HG03439 (cell line): Measurements from ENCODE around the gene CENPK.
"Not testable (repeated sequence)": the region's sequence is repeated elsewhere in the genome, so short reads cannot be mapped to it uniquely, and the experiment has no call there.

Experiments
- ATAC-seq: cut with Tn5 transposase; IDR thresholded peaks from one replicate; pipeline ENCODE4 v1.9.1; 2021; ENCODE audit warnings: mild to moderate bottlenecking, moderate library complexity; ENCODE audit not compliant: unreplicated experiment

The CENPK gene

GRCh38 chr5:65562731-65563701 is at the start of gene CENPK, which contains the start of gene PPWD1:
Gene CENPK, minus strand, starts transcription at chr5:65563168. Its CDS starts 8,261 bp downstream, at chr5:65554907.
Gene PPWD1, plus strand, starts transcription at chr5:65563296. Its CDS starts 15 bp downstream, at chr5:65563311.
- peak; percentile 99 for ATAC-seq

DNA sequence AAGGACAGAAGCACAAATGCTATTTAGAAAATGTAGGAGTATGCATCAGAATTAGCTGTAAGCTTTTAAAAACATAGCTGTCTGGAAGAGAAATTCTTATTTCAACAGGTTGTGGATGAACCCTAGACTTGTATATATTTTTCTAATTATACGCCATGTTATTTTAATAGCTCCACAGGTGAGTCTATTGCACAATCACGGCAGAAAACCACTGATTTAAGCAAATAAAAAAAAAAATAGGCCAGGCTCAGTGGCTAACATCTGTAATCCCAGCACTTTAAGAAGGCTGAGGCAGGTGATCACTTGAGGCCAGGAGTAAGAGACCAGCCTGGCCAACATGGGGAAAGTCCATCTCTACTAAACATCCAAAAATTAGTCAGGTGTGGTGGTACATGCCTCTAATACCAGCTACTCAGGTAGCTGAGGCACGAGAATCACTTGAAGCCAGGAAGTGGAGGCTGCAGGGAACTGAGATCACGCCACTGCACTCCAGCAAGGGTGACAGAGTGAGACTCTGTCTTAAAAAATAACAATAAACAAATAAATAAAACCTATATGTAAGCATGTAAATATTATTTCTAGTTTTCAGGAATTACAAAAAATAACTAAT is 49.4 kb upstream of the CENPK start:
- no peak for ATAC-seq

- ATAC-seq = no peak
Measured at GRCh38 chr5:65611524-65611923, 48.6 kb upstream of the CENPK start.

- ATAC-seq = not testable (repeated sequence)
Measured at GRCh38 chr5:65601761-65602160, 38.8 kb upstream of the CENPK start.

DNA sequence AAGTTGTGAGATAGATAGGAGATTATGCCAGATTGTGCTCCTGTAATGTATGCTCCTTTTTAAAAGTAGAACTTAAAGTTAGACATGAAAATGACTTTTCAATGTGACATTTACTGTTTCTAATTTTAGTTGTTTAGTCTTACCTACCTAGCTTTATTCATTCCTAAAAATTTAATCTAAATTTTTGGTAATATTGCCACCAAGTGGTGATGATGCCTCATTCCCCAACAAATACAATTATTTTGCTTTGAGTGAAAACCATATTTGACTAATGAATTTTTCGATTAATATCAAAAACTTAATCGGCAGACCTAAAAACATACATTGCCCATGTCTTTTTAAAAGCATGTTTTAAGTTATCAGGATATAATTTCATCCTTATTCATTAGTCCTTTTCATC is 25.7 kb upstream of the CENPK start:
- ATAC-seq = no peak

GRCh38 chr5:65577141-65577540 is 14.2 kb upstream of the CENPK start:
- no peak for ATAC-seq

- no peak for ATAC-seq
Measured at GRCh38 chr5:65570598-65571226, 7.7 kb upstream of the CENPK start.

- ATAC-seq = no peak
Measured at GRCh38 chr5:65566505-65566904, 3.5 kb upstream of the CENPK start.

- ATAC-seq = no peak
Measured at GRCh38 chr5:65563777-65564176, 809 bp upstream of the CENPK start.

DNA sequence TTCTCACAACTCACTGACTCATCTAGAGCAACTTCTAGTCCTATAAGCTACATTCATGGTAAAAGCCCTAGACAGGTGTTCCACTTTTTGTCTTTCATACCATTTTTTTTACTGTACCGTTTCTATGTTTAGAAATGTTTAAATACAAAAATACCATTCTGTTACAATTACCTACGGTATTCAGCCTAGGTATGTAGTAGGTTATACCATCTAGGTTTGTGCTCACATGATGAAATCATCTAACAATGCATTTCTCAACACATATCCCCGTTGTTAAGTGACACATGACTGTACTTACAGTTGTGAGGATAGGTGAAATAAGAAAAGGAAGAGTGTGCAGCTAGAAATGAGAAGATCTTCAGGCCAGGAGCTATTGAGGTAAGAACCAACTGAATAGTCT is 6.2 kb downstream of the CENPK start:
- no peak for ATAC-seq

DNA sequence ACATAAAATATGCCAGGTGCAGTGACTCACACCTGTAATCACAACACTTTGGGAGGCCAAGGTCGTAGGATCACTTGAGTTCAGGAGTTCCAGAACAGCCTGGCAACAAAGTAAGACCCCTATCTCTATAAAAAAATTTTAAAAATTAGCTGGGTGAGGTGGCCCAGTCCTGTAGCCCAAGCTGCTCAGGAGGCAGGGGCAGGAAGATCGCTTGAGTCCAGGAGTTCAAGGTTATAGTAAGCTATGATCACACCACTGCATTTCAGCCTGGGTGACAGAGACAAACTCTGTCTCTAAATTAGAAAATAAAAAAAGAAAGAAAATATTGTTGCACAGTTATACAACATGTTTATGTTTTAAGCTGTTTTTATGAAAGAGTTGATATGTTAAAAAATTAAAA is 6.8 kb downstream of the CENPK start:
- ATAC-seq = no peak

DNA sequence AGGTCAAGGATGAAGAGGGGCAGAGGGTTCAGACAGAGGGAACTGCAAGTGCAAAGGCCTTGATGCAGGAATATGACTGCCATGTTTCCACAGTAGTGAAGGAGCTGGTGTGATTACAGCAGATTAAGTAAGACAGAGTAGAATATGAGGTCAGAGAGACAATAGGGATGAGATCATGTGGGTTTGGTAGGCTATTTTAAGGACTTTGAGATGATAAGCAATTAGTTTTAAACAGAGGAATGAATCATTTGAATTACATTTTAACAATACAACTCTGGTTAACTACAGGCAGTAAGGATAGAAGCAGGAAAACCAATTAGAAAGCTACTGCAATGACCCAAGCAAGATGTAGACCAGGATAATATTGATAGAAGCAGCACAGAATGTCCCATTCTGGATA is 7.7 kb downstream of the CENPK start:
- ATAC-seq = no peak

GRCh38 chr5:65553941-65554340 is 9.0 kb downstream of the CENPK start:
- no peak for ATAC-seq

DNA sequence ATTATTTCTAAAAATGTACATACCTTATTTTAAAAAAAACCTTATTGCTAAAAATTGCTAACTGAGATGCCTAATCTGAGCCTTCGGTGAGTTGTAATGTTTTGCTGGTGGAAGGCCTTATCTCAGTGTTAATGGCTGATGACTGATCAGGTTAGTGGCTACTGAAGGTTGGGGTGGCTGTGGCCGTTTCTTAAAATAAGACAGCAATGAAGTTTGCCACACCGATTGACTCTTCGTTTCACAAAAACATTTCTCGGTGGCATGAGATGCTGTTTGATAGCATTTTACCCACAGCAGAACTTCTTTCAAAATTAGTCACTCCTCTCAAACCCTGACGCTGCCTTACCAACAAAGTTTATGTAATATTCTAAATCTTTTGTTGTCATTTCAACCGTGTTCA is 14.7 kb downstream of the CENPK start:
- no peak for ATAC-seq

- ATAC-seq = no peak
Measured at GRCh38 chr5:65546141-65546540, 16.8 kb downstream of the CENPK start.

DNA sequence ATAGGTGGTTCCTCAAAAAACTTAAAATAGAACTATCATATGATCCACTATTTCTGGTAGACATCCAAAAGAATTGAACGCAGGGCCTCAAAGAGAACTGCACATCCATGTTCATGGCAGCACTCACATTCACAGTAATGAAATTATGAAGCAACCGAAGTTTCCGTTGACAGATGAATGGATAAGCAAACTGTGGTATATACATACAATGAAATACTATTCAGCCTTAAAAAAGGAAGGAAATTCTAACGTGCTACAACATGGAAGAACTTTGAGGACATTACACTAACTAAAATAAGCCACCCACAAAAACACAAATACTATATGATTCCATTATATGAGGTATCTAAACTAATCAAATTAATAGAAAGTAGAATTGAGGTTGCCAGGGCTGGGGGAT is 18.5 kb downstream of the CENPK start:
- ATAC-seq = no peak

DNA sequence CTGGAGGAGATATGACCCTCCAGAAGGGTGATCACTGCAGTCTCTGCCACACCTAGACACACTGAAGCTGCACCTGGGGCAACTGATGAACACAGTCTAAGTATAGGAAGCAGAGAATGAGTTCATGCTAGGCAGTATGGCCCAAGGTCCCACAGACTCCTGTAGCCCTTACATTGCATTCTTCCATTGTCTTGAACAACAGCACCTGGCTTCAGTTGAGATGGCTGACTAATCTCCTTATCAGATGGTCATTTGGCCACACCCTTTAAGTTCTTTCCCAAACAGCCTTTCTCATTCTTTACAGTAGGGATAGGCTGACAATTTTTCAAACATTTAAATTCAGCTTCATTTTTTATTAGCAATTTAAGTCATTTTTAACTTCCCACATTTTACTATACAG is 23.1 kb downstream of the CENPK start:
- no peak for ATAC-seq

GRCh38 chr5:65535529-65535987 is 27.4 kb downstream of the CENPK start:
- ATAC-seq = no peak

- no peak for ATAC-seq
Measured at GRCh38 chr5:65530904-65531303, 32.1 kb downstream of the CENPK start.

DNA sequence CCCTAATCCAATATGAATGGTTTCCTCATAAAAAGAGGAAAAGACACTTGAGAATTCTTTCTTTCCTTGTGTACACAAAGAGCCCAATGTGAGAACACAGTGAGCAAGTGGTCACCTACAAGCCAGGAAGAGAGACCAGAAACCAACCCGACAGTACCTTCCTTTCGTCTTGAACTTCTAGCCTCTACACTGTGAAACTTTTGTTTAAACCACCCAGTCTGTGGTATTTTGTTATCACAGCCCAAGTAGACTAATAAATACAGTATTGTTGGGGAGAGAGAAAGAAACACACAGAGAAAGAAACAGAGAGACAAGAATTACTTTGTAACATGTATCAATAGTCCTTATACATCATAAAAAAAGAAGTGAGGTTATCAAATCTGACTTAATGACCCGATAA is 37.2 kb downstream of the CENPK start:
- no peak for ATAC-seq

GRCh38 chr5:65512170-65512937 is 50.6 kb downstream of the CENPK start:
- ATAC-seq = no peak
